HEK293T (cell line): Measurements from ENCODE around the gene SPDEF.

Experiments
- CTBP1 ChIP-seq: fragments of 450-650 bp; IDR thresholded peaks from 2 replicates; pipeline ENCODE4 v1.6.1; 2016; ENCODE audit warnings: borderline replicate concordance
- FOXK2 ChIP-seq: fragments of 450-650 bp; IDR thresholded peaks from 2 replicates; pipeline ENCODE4 v1.6.1; 2016; ENCODE audit warnings: mild to moderate bottlenecking
- HDGF ChIP-seq: fragments of 450-650 bp; IDR thresholded peaks from 2 replicates; pipeline ENCODE4 v1.6.1; 2017; ENCODE audit warnings: antibody characterized with exemption, borderline replicate concordance
- L3MBTL2 ChIP-seq: fragments of 450-650 bp; conservative IDR thresholded peaks from 2 replicates; pipeline ENCODE4 v1.6.1; 2016; ENCODE audit warnings: mild to moderate bottlenecking
- LEF1 ChIP-seq: fragments of 450-650 bp; IDR thresholded peaks from 2 replicates; pipeline ENCODE4 v1.6.1; 2017; ENCODE audit warnings: mild to moderate bottlenecking, borderline replicate concordance
- NFRKB ChIP-seq: fragments of 450-650 bp; IDR thresholded peaks from 2 replicates; pipeline ENCODE4 v1.6.1; 2016; ENCODE audit warnings: mild to moderate bottlenecking, moderate library complexity
- PKNOX1 ChIP-seq: fragments of 450-650 bp; IDR thresholded peaks from 2 replicates; pipeline ENCODE4 v1.6.1; 2016
- SP1 ChIP-seq: fragments of 450-650 bp; IDR thresholded peaks from 2 replicates; pipeline ENCODE4 v1.6.1; 2017
- ZNF384 ChIP-seq: fragments of 450-650 bp; IDR thresholded peaks from 2 replicates; pipeline ENCODE4 v1.6.1; 2016

GRCh38 chr6:34559651-34560365, 3.7 kb upstream of the SPDEF start:
- TF ChIP-seq L3MBTL2 (no peak), NFRKB (no peak), LEF1 (no peak), SP1 (no peak), FOXK2 (no peak), PKNOX1 (no peak), HDGF (no peak), CTBP1 (no peak), ZNF384 (no peak)
